ENCODE results near the gene PSMB2. TPM values are rescaled to one million over a fixed set of nuclear protein-coding genes. Genes with fewer than 3 reads are reported as not detected.

PSMB2 gene
- total and polyA plus RNA-seq, 10 of the 15 experiments (the other 5 are each of a cell fraction or from before 2014, with no cell fraction given) = 71.7 to 299 (median 145) TPM

DNA sequence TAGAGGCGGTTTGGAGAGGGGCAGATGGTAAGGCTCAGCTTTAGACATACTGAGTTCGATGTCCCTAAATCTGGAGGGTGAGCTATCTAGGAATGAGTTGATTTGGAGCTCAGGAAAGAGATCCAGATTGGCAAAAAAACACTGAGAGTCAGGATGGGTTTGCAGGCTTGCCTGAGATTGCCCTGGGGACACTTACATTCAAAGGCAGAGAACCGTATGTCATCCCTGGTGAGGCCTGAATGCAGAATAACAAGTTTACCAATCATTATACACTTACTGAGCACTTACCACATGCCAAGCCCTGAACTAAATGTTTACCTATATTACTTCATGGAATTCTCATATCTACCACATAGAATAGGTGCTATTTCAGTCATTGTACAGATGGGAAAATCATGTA, 40.7 kb downstream of the PSMB2 start:
- intact Hi-C loops (cut with micrococcal nuclease; ENCODE audit: unreplicated experiment) = no loop called here
- Histone ChIP-seq H3K79me2 (ENCODE audit: control insufficient read depth, insufficient read depth, low read length) (no peaks in the 10 kb centered on the region), H3K27ac (ENCODE audit: control insufficient read depth, insufficient read depth) (no peak overlapping the region), H4K20me1 (ENCODE audit: control insufficient read depth, insufficient read depth) (no peaks in the 10 kb centered on the region; the same call in 1 of the 2 replicates), H3K36me3 (ENCODE audit: control insufficient read depth in 2 of 2, insufficient read depth in 2 of 2, low read length in 1 of 2) (peaks cover 12 to 35% of the 10 kb centered on the region in 2 experiments), H3K4me1 (ENCODE audit: control insufficient read depth, insufficient read depth, low read length) (no peaks in the 10 kb centered on the region), H3K9ac (ENCODE audit: control insufficient read depth, insufficient read depth, low read length) (no peak overlapping the region), H3K27me3 (replicated peaks in 1 of 2; ENCODE audit: control insufficient read depth in 2 of 2, insufficient read depth in 2 of 2, low read length in 1 of 2) (no peaks in the 10 kb centered on the region), H2AFZ (ENCODE audit: control insufficient read depth, low read depth, low read length) (no peak overlapping the region), H3K4me2 (ENCODE audit: control insufficient read depth, insufficient read depth) (no peak overlapping the region), H3K4me3 (no peak overlapping the region), H3K9me3 (replicated peaks; ENCODE audit: control insufficient read depth, insufficient read depth, low read length) (no peaks in the 10 kb centered on the region)
- SMC1A ChIA-PET (ENCODE audit: uncharacterized antibody, unreplicated experiment) = interaction anchor here (1.0 to 1.3 kb wide), 3 partner anchors 12 to 116 kb away, joined by 3 read pairs; no protein-coding TSS in a partner anchor
- POLR2A ChIA-PET = no interaction called here
- ATAC-seq = no peak
- CTCF ChIA-PET = interaction anchor here (1.1 to 1.2 kb wide), 3 partner anchors 11 to 29 kb away, joined by 3 read pairs; no protein-coding TSS in a partner anchor
- DNase-seq (ENCODE audit: low read depth, low spot score) = no peak
- in situ Hi-C loops (cut with MboI) = no loop called here
- WGBS (ENCODE audit: insufficient coverage, insufficient replicate concordance, low lambda C conversion rate, missing lambda C conversion rate) = 82% methylated on average over 3 of the region's 3 CpGs
- RAD21 ChIA-PET (ENCODE audit: unreplicated experiment) = interaction anchor here (1.3 kb wide), 1 partner anchor 115 kb away, joined by 3 read pairs; no protein-coding TSS in a partner anchor
- TF ChIP-seq, protein P1, sequence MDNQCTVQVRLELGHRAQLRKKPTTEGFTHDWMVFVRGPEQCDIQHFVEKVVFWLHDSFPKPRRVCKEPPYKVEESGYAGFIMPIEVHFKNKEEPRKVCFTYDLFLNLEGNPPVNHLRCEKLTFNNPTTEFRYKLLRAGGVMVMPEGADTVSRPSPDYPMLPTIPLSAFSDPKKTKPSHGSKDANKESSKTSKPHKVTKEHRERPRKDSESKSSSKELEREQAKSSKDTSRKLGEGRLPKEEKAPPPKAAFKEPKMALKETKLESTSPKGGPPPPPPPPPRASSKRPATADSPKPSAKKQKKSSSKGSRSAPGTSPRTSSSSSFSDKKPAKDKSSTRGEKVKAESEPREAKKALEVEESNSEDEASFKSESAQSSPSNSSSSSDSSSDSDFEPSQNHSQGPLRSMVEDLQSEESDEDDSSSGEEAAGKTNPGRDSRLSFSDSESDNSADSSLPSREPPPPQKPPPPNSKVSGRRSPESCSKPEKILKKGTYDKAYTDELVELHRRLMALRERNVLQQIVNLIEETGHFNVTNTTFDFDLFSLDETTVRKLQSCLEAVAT (IDR thresholded peaks at IDR 0.05) = no peak
- no peak for TF ChIP-seq YBX1 (IDR thresholded peaks at IDR 0.05)
- no TSS peak for BruUV-seq (replicated peaks)
- no peak for FAIRE-seq

DNA sequence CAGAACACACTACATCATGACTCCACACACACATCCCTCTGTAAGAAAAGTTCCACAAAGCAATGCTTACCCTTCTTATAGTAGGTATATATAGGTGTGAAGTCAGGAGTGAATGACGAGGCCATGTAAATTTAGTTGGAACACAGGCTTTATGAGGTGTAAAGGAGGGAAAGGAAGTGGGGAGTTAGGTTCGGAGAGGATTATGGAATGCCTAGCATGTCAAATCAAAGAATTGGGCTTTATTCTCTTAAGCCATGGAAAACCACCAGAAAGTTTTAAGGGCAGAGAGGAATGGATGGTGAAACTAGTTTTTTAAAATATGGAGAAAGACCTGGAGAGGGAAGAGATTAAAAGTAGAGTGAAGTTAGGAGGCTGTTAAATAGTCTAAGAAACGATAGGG, 41.9 kb downstream of the PSMB2 start:
- BruUV-seq (replicated peaks) = no TSS peak
- in situ Hi-C loops (cut with MboI) = no loop called here
- POLR2A ChIA-PET = interaction anchor here (0.6 kb wide), 1 partner anchor 144 kb away, joined by 4 read pairs; no protein-coding TSS in a partner anchor

More for the DNA sequence above, 41.9 kb downstream of the PSMB2 start:
- peaks cover 9 to 28% of the 10 kb centered on the region in 2 experiments; a peak in 3 of 4 replicates for H3K36me3 ChIP-seq (ENCODE audit: control insufficient read depth in 2 of 2, insufficient read depth in 2 of 2, low read length in 1 of 2)
- intact Hi-C loops (cut with micrococcal nuclease; ENCODE audit: unreplicated experiment) = no loop called here
- H3K79me2 ChIP-seq (ENCODE audit: control insufficient read depth, insufficient read depth, low read length) = no peaks in the 10 kb centered on the region
- H3K4me2 ChIP-seq (ENCODE audit: control insufficient read depth, insufficient read depth) = no peak overlapping the region
- no peak overlapping the region for H3K9ac ChIP-seq (ENCODE audit: control insufficient read depth, insufficient read depth, low read length)
- no peak overlapping the region for H3K4me3 ChIP-seq
- DNase-seq (ENCODE audit: low read depth, low spot score) (no peak), FAIRE-seq (no peak), ATAC-seq (no peak)
- H3K27me3 ChIP-seq (replicated peaks in 1 of 2; ENCODE audit: control insufficient read depth in 2 of 2, insufficient read depth in 2 of 2, low read length in 1 of 2) = no peaks in the 10 kb centered on the region
- 92% methylated on average over 3 of the region's 3 CpGs for WGBS (ENCODE audit: insufficient coverage, insufficient replicate concordance, low lambda C conversion rate, missing lambda C conversion rate)
- ChIA-PET RAD21 (ENCODE audit: unreplicated experiment) (interaction anchor here (1.3 kb wide), 1 partner anchor 116 kb away, joined by 3 read pairs; no protein-coding TSS in a partner anchor), SMC1A (ENCODE audit: uncharacterized antibody, unreplicated experiment) (interaction anchor here (1.0 kb wide), 1 partner anchor 117 kb away, joined by 3 read pairs; no protein-coding TSS in a partner anchor), CTCF (interaction anchor here (0.8 kb wide), 1 partner anchor 116 kb away, joined by 4 read pairs; no protein-coding TSS in a partner anchor)
- H4K20me1 ChIP-seq (ENCODE audit: control insufficient read depth, insufficient read depth) = no peaks in the 10 kb centered on the region
- no peak overlapping the region for H3K27ac ChIP-seq (ENCODE audit: control insufficient read depth, insufficient read depth)
- no peak for TF ChIP-seq EZH2 (IDR thresholded peaks at IDR 0.05; ENCODE audit: borderline replicate concordance, control insufficient read depth, low read depth, low read length)
- TF ChIP-seq TAF1 (IDR thresholded peaks at IDR 0.05; ENCODE audit: borderline replicate concordance, low read depth, low read length) = no peak
- TF ChIP-seq TARDBP (IDR thresholded peaks at IDR 0.05; ENCODE audit: borderline replicate concordance) = no peak
- TF ChIP-seq, protein P2, sequence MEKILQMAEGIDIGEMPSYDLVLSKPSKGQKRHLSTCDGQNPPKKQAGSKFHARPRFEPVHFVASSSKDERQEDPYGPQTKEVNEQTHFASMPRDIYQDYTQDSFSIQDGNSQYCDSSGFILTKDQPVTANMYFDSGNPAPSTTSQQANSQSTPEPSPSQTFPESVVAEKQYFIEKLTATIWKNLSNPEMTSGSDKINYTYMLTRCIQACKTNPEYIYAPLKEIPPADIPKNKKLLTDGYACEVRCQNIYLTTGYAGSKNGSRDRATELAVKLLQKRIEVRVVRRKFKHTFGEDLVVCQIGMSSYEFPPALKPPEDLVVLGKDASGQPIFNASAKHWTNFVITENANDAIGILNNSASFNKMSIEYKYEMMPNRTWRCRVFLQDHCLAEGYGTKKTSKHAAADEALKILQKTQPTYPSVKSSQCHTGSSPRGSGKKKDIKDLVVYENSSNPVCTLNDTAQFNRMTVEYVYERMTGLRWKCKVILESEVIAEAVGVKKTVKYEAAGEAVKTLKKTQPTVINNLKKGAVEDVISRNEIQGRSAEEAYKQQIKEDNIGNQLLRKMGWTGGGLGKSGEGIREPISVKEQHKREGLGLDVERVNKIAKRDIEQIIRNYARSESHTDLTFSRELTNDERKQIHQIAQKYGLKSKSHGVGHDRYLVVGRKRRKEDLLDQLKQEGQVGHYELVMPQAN (conservative IDR thresholded peaks at IDR 0.05) = no peak
- no peak for TF ChIP-seq CEBPB (IDR thresholded peaks at IDR 0.05; ENCODE audit: borderline replicate concordance in 1 of 2, low read depth in 2 of 2, low read length in 2 of 2)
- TF ChIP-seq HDGF (IDR thresholded peaks at IDR 0.05) = no peak
- TF ChIP-seq BCL11A (IDR thresholded peaks at IDR 0.05; ENCODE audit: low read depth, low read length) = no peak
- no peak for TF ChIP-seq NR2C1 (IDR thresholded peaks at IDR 0.05)
- no peak for TF ChIP-seq ESRRA (IDR thresholded peaks at IDR 0.05; ENCODE audit: low read length)
- TF ChIP-seq NBN (IDR thresholded peaks at IDR 0.05) = no peak
- TF ChIP-seq EGR1 (IDR thresholded peaks at IDR 0.05; ENCODE audit: borderline replicate concordance in 1 of 2, low read depth in 2 of 2, low read length in 2 of 2) = no peak
- no peak for TF ChIP-seq RFX5 (IDR thresholded peaks at IDR 0.05; ENCODE audit: low read depth, low read length)
- no peak for TF ChIP-seq YY1 (IDR thresholded peaks at IDR 0.05; ENCODE audit: low read depth, low read length)
- TF ChIP-seq YBX1 (IDR thresholded peaks at IDR 0.05) = no peak
- no peak overlapping the region for H2AFZ ChIP-seq (ENCODE audit: control insufficient read depth, low read depth, low read length)
- no peaks in the 10 kb centered on the region for H3K4me1 ChIP-seq (ENCODE audit: control insufficient read depth, insufficient read depth, low read length)
- H3K9me3 ChIP-seq (replicated peaks; ENCODE audit: control insufficient read depth, insufficient read depth, low read length) = no peaks in the 10 kb centered on the region
